GM13977 (cell line): Measurements from ENCODE around the gene MTFR2.

Experiments
- DNase-seq: peaks from one replicate; pipeline ENCODE4 v3.0.0; 2012; ENCODE audit warnings: low spot score
- in situ Hi-C: fragments of 300-500 bp; cut with MboI; formaldehyde crosslinking; loops from one replicate; pipeline ENCODE4 v1.12.0; 2022; ENCODE audit warnings: low sequenced_read_pairs, low pct_unique_long_range_greater_than_20kb, mixed read lengths, inconsistent platforms; ENCODE audit not compliant: unreplicated experiment
- TF ChIP-seq, protein P1 (sequence below): IDR thresholded peaks from 2 replicates; pipeline ENCODE4 v1.5.1; 2012; ENCODE audit warnings: mild to moderate bottlenecking, control low read depth; ENCODE audit not compliant: insufficient read depth; ENCODE audit errors: extremely low read depth, missing control alignments

The MTFR2 gene

DNA sequence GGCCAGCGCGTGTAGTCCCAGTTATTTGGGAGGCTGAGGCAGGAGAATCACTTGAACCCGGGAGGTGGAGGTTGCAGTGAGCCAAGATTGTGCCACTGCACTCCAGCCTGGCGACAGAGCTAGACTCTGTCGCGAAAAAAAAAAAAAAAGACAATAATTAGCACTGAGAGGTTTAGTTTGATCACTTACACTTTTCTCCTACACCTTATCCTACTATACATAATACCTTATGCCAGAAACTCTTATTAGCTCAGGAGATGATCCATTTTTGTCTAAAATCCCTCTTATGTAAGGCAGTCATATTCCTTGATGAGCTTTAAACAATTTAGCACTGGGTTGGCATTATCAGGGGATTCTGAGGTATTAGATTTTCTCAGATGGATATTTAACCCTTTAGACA, 3.6 kb upstream of the MTFR2 start:
- TF ChIP-seq, protein P1, sequence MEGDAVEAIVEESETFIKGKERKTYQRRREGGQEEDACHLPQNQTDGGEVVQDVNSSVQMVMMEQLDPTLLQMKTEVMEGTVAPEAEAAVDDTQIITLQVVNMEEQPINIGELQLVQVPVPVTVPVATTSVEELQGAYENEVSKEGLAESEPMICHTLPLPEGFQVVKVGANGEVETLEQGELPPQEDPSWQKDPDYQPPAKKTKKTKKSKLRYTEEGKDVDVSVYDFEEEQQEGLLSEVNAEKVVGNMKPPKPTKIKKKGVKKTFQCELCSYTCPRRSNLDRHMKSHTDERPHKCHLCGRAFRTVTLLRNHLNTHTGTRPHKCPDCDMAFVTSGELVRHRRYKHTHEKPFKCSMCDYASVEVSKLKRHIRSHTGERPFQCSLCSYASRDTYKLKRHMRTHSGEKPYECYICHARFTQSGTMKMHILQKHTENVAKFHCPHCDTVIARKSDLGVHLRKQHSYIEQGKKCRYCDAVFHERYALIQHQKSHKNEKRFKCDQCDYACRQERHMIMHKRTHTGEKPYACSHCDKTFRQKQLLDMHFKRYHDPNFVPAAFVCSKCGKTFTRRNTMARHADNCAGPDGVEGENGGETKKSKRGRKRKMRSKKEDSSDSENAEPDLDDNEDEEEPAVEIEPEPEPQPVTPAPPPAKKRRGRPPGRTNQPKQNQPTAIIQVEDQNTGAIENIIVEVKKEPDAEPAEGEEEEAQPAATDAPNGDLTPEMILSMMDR = no peak
- in situ Hi-C loops = no loop called here
- no peak for DNase-seq

DNA sequence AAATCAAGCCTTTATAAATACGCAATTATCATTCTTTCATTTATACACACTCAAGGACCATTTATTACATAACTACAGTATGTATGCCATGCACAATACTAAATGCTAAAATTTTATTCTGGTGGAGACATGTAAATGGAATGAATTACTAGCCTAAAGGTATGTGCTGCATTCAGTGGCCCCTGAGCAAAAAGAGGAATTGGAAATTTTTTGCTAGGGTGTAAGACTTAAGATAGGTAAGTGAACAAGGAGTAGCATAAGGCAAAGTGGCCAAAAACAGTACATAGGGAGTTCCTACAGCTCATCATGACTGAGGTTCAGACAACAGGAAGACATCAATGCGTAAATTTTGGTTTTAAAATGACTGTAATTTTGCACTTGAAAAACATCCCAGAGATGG, 2.3 kb upstream of the MTFR2 start:
- in situ Hi-C loops = no loop called here
- no peak for DNase-seq
- TF ChIP-seq, protein P1 = no peak

DNA sequence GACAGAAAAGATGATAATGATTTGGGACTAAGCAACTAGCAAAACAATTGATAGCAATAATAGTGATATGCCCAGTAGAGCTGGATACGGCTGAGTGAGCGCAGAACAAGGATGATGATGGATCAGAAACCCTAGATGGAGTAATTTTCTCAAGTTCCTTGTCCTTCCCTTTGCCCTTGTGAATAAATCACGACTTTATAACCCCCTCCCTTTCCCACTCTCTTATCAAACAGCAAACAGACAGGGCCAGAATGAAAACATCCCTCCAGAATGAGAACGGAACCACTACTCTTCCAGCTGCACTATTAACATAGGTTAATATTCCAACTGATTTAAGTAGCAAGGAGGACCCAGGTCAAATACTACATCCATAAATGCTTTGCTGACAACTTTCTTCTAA, 1.3 kb upstream of the MTFR2 start:
- TF ChIP-seq, protein P1 = no peak
- in situ Hi-C loops = no loop called here
- DNase-seq = no peak

DNA sequence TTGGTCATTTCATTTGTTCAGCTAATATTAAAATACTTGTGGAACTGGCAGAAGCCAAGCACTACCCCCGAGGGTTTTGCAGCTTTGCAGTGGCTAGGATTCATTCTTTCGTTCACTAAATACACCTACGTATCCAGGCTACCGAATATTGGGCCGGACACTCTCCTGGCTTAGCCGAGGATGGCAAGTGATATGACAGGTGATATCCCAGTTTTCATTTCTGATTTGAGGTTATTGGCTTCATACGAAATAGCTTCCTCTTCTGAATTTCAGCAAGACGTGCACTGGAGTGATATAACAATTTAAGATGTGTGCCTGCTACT, 536 bp upstream of the MTFR2 start:
- TF ChIP-seq, protein P1 = no peak
- in situ Hi-C loops = no loop called here
- no peak for DNase-seq

DNA sequence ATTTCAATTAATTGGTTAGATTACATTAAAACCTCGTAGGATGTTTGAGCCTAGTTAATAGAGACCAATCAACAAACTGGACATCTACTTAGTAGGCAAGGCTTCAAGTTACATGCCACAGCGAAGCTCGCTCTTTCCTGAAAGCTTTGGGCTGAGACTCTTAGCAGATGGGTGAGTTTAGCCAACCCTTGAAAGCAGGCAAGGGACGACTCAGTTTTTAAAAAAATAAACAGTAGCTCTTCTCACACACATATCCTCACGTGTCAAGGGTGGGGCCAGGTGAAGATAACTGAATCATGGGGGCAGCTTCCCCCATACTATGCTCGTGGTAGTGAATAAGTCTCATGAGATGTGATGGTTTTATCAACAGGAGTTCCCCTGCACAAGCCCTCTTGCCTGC, 775 bp downstream of the MTFR2 start:
- in situ Hi-C loops = no loop called here
- no peak for DNase-seq
- TF ChIP-seq, protein P1 = no peak

DNA sequence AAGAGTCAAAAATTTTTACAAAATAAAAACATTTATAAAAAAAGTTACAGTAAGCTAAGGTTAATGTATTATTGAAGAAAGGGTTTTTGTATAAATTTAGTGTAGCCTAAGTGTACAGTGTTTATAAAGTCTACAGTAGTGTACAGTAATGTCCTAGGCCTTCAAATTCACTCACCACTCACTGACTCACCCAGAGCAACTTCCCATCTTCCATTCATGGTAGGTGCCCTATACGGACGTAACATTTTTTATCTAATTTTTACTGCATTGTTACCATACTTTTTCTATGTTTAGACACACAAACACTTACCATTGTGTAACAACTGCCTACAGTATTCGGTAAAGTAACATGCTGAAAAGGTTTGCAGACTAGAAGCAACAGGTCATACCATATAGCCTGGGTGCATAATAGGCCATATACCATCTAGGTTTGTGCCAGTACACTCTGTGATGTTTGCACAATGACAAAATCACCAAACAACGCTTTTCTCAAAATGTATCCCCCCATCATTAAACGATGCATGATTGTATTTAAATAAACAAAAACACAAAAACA, 6.0 kb downstream of the MTFR2 start:
- TF ChIP-seq, protein P1 = no peak

More for the DNA sequence above, 6.0 kb downstream of the MTFR2 start:
- no peak for DNase-seq
- in situ Hi-C loops = no loop called here
